HepG2 (cell line): ENCODE results near the gene DCD.
A peak's percentile ranks its signal among the peaks of the same experiment; 100 is the strongest.

Experiments
- CTCF ChIP-seq: sonication (generic); formaldehyde crosslinking; IDR thresholded peaks from 2 replicates; pipeline ENCODE4 v1.5.0; 2020; ENCODE audit warnings: mild to moderate bottlenecking, missing genetic modification reagents, moderate library complexity
- FOXO4 ChIP-seq: sonication (generic); formaldehyde crosslinking; conservative IDR thresholded peaks from 2 replicates; pipeline ENCODE4 v1.8.1; 2023; ENCODE audit warnings: missing genetic modification reagents
- MAX ChIP-seq: IDR thresholded peaks from 2 replicates; pipeline ENCODE4 v1.6.1; 2012; ENCODE audit warnings: inconsistent platforms
- RBFOX2 ChIP-seq: fragments of 200-400 bp; formaldehyde crosslinking; IDR thresholded peaks from 2 replicates; pipeline ENCODE4 v1.6.1; 2017; ENCODE audit warnings: low read depth, mild to moderate bottlenecking, low read length
- REST ChIP-seq, 2 experiments: IDR thresholded peaks; 2 replicates each; pipeline ENCODE4 v1.6.1; 2011 to 2012; ENCODE audit warnings: low read length in 2 of 2, borderline replicate concordance in 1 of 2, low read depth in 1 of 2, mild to moderate bottlenecking in 1 of 2, moderate library complexity in 1 of 2
- SMC3 ChIP-seq: IDR thresholded peaks from 2 replicates; pipeline ENCODE4 v1.6.1; 2011; ENCODE audit warnings: low read length, improper control_type of control experiment
- TFE3 ChIP-seq: IDR thresholded peaks from 2 replicates; pipeline ENCODE4 v1.6.1; 2016
- ZNF468 ChIP-seq: sonication (generic); formaldehyde crosslinking; IDR thresholded peaks from 2 replicates; pipeline ENCODE4 v1.8.0; 2022; ENCODE audit warnings: mild to moderate bottlenecking, moderate library complexity, missing genetic modification reagents
- ZNF550 ChIP-seq: sonication (generic); formaldehyde crosslinking; IDR thresholded peaks from 2 replicates; pipeline ENCODE4 v1.4.0; 2020; ENCODE audit warnings: mild to moderate bottlenecking, missing genetic modification reagents, borderline replicate concordance

GRCh38 chr12:54658306-54659264 lies 10.4 kb upstream of the DCD start:
- no peak for TF ChIP-seq RBFOX2
- TF ChIP-seq REST (IDR thresholded peaks at IDR 0.05; ENCODE audit: borderline replicate concordance in 1 of 2, low read depth in 1 of 2, low read length in 2 of 2): no peak
- TF ChIP-seq ZNF468 (CRISPR knock-in tag): no peak
- no peak for TF ChIP-seq FOXO4 (CRISPR knock-in tag)
- TF ChIP-seq CTCF (CRISPR knock-in tag): peak; percentile 68
- TF ChIP-seq MAX: no peak
- TF ChIP-seq ZNF550 (CRISPR knock-in tag): no peak
- TF ChIP-seq TFE3 (CRISPR knock-in tag): no peak
- no peak for TF ChIP-seq SMC3
